Measurements from ENCODE around the gene UBL4A.

UBL4A gene

GRCh38 chrX:154486396-154487207 is at the start of gene UBL4A:
Gene UBL4A, minus strand, starts transcription at chrX:154486615. Its CDS starts 31 bp downstream, at chrX:154486584.
- peak; percentile 70 for DNase-seq

- no peak for DNase-seq
Measured at GRCh38 chrX:154535892-154536291, 49.5 kb upstream of the UBL4A start.

GRCh38 chrX:154534526-154535322 is 48.3 kb upstream of the UBL4A start:
- DNase-seq = peak; percentile 68

- no peak for DNase-seq
Measured at GRCh38 chrX:154532690-154533089, 46.3 kb upstream of the UBL4A start.

GRCh38 chrX:154531626-154532025 is 45.2 kb upstream of the UBL4A start:
- DNase-seq = peak; percentile 71

GRCh38 chrX:154530286-154530685 is 43.9 kb upstream of the UBL4A start:
- DNase-seq = no peak

GRCh38 chrX:154529206-154529612 is 42.8 kb upstream of the UBL4A start:
- peak; percentile 46 for DNase-seq

- peak; percentile 57 for DNase-seq
Measured at GRCh38 chrX:154526901-154527675, 40.7 kb upstream of the UBL4A start.

GRCh38 chrX:154525606-154526490 is 39.4 kb upstream of the UBL4A start:
- no peak for DNase-seq

GRCh38 chrX:154519389-154519788 is 33.0 kb upstream of the UBL4A start:
- DNase-seq = no peak

- DNase-seq = no peak
Measured at GRCh38 chrX:154517101-154517781, 30.8 kb upstream of the UBL4A start.

- DNase-seq = no peak
Measured at GRCh38 chrX:154516656-154517100, 30.3 kb upstream of the UBL4A start.

- DNase-seq = peak; percentile 67
Measured at GRCh38 chrX:154515966-154516655, 29.7 kb upstream of the UBL4A start, which contains the start of gene FAM3A. Gene FAM3A, minus strand, starts transcription at chrX:154516232. Its CDS starts 460 bp downstream, at chrX:154515772.

GRCh38 chrX:154515090-154515965 is 28.9 kb upstream of the UBL4A start:
- no peak for DNase-seq

GRCh38 chrX:154513716-154514115 is 27.3 kb upstream of the UBL4A start:
- DNase-seq = no peak

GRCh38 chrX:154512879-154513553 is 26.6 kb upstream of the UBL4A start:
- DNase-seq = no peak

GRCh38 chrX:154511761-154512160 is 25.3 kb upstream of the UBL4A start:
- no peak for DNase-seq

- no peak for DNase-seq
Measured at GRCh38 chrX:154509455-154509854, 23.0 kb upstream of the UBL4A start.

- DNase-seq = no peak
Measured at GRCh38 chrX:154508384-154508745, 21.9 kb upstream of the UBL4A start.

Data from NCI-H226 (cell line).